Measurements from ENCODE around the gene UBE3D. TPM values are rescaled to one million over a fixed set of nuclear protein-coding genes. Genes with fewer than 3 reads are reported as not detected.

UBE3D gene
- polyA plus RNA-seq, 1 donor (not counting 4 experiments of a cell fraction or from before 2014, with no cell fraction given) = 6.3 TPM

GRCh38 chr6:83057705-83058321 lies 7.8 kb downstream of the UBE3D start:
- no peaks in the 10 kb centered on the region for H4K20me1 ChIP-seq (ENCODE audit: control insufficient read depth, extremely low read depth, insufficient read depth, low read length)
- H3K27ac ChIP-seq (ENCODE audit: control insufficient read depth, insufficient read depth, low read length) = no peak overlapping the region
- H3K4me1 ChIP-seq (ENCODE audit: control insufficient read depth, extremely low read depth, insufficient read depth, low read length) = peaks cover 4% of the 10 kb centered on the region
- H3K9ac ChIP-seq (ENCODE audit: control insufficient read depth, extremely low read depth, insufficient read depth, low read length) = no peak overlapping the region
- H3K4me3 ChIP-seq (ENCODE audit: control insufficient read depth in 2 of 3, extremely low read depth in 1 of 3, insufficient read depth in 2 of 3, low read depth in 1 of 3, low read length in 3 of 3) = no peak overlapping the region
- H3K4me2 ChIP-seq (ENCODE audit: control insufficient read depth, extremely low read depth, insufficient read depth, low read depth, low read length) = no peak overlapping the region
- H3K27me3 ChIP-seq (ENCODE audit: control insufficient read depth, extremely low read depth, insufficient read depth, low read length) = no peaks in the 10 kb centered on the region
- H3K36me3 ChIP-seq (ENCODE audit: control insufficient read depth in 2 of 2, extremely low read depth in 1 of 2, insufficient read depth in 2 of 2, low read length in 2 of 2) = peaks cover 0 to 2% of the 10 kb centered on the region in 2 experiments
- TF ChIP-seq CTCF (optimal IDR thresholded peaks at IDR 0.05 in 1 of 3, IDR thresholded peaks at IDR 0.05 in 1 of 3, conservative IDR thresholded peaks at IDR 0.05 in 1 of 3; ENCODE audit: extremely low read depth in 1 of 3, insufficient read depth in 2 of 3, low read length in 3 of 3) (peak; percentile 72 to 85 (median 84)), EZH2 (IDR thresholded peaks at IDR 0.05; ENCODE audit: low read length) (no peak)
- DNase-seq (ENCODE audit: low read depth, low spot score) (no peak), FAIRE-seq (peak; percentile 85)
- no peaks in the 10 kb centered on the region for H3K9me1 ChIP-seq (ENCODE audit: control insufficient read depth, extremely low read depth, insufficient read depth, low read length)
- dilution Hi-C loops (cut with MboI; ENCODE audit: extremely low pct_ligation_motif_present, low sequenced_read_pairs) = no loop called here
- no peaks in the 10 kb centered on the region for H3K9me3 ChIP-seq (ENCODE audit: control insufficient read depth, low read depth, low read length)
- H3K79me2 ChIP-seq (ENCODE audit: control insufficient read depth, insufficient read depth, low read length) = no peaks in the 10 kb centered on the region
- H2AFZ ChIP-seq (ENCODE audit: control insufficient read depth, low read length) = no peak overlapping the region

- no peak overlapping the region for H3K4me3 ChIP-seq (ENCODE audit: control insufficient read depth in 2 of 3, extremely low read depth in 1 of 3, insufficient read depth in 2 of 3, low read depth in 1 of 3, low read length in 3 of 3)
- H3K9me3 ChIP-seq (ENCODE audit: control insufficient read depth, low read depth, low read length) = no peaks in the 10 kb centered on the region
- TF ChIP-seq CTCF (optimal IDR thresholded peaks at IDR 0.05 in 1 of 3, IDR thresholded peaks at IDR 0.05 in 1 of 3, conservative IDR thresholded peaks at IDR 0.05 in 1 of 3; ENCODE audit: extremely low read depth in 1 of 3, insufficient read depth in 2 of 3, low read length in 3 of 3) (peak; percentile 63 to 80 (median 69)), EZH2 (IDR thresholded peaks at IDR 0.05; ENCODE audit: low read length) (no peak)
- dilution Hi-C loops (cut with MboI; ENCODE audit: extremely low pct_ligation_motif_present, low sequenced_read_pairs) = no loop called here
- H3K27ac ChIP-seq (ENCODE audit: control insufficient read depth, insufficient read depth, low read length) = no peak overlapping the region
- no peaks in the 10 kb centered on the region for H3K27me3 ChIP-seq (ENCODE audit: control insufficient read depth, extremely low read depth, insufficient read depth, low read length)
- H3K9ac ChIP-seq (ENCODE audit: control insufficient read depth, extremely low read depth, insufficient read depth, low read length) = no peak overlapping the region
- DNase-seq (ENCODE audit: low read depth, low spot score) = no peak
- no peaks in the 10 kb centered on the region for H4K20me1 ChIP-seq (ENCODE audit: control insufficient read depth, extremely low read depth, insufficient read depth, low read length)
- H3K9me1 ChIP-seq (ENCODE audit: control insufficient read depth, extremely low read depth, insufficient read depth, low read length) = no peaks in the 10 kb centered on the region
- peaks cover 4% of the 10 kb centered on the region for H3K4me1 ChIP-seq (ENCODE audit: control insufficient read depth, extremely low read depth, insufficient read depth, low read length)
- no peak overlapping the region for H2AFZ ChIP-seq (ENCODE audit: control insufficient read depth, low read length)
- H3K36me3 ChIP-seq (ENCODE audit: control insufficient read depth in 2 of 2, extremely low read depth in 1 of 2, insufficient read depth in 2 of 2, low read length in 2 of 2) = peaks cover 0 to 3% of the 10 kb centered on the region in 2 experiments
- H3K79me2 ChIP-seq (ENCODE audit: control insufficient read depth, insufficient read depth, low read length) = no peaks in the 10 kb centered on the region
- no peak overlapping the region for H3K4me2 ChIP-seq (ENCODE audit: control insufficient read depth, extremely low read depth, insufficient read depth, low read depth, low read length)
- peak; percentile 20 for FAIRE-seq
Observed at GRCh38 chr6:83055366-83055964, 10.2 kb downstream of the UBE3D start.

Measured in keratinocyte (primary cell).